Stimulated activated naive CD4-positive, alpha-beta T cell (primary cell): ENCODE results near the gene ZNF362.

Experiments used
- DNase-seq, 6 experiments: peaks; one replicate each; lab custom pipeline; 2025; lab: John Stamatoyannopoulos, UW

The ZNF362 gene

GRCh38 chr1:33327587-33328325, 71.5 kb downstream of the ZNF362 start:
- no peak for DNase-seq

GRCh38 chr1:33328817-33329216, 72.5 kb downstream of the ZNF362 start:
- no peak for DNase-seq

- DNase-seq = no peak
Observed at GRCh38 chr1:33329600-33330305, 73.5 kb downstream of the ZNF362 start.

- no peak for DNase-seq
Observed at GRCh38 chr1:33330361-33330890, 74.1 kb downstream of the ZNF362 start.

- DNase-seq = no peak
Observed at GRCh38 chr1:33330906-33331305, 74.6 kb downstream of the ZNF362 start.

- no peak for DNase-seq
Observed at GRCh38 chr1:33331444-33332356, 75.4 kb downstream of the ZNF362 start.

- DNase-seq = no peak
Observed at GRCh38 chr1:33332357-33332789, 76.1 kb downstream of the ZNF362 start.

- no peak for DNase-seq
Observed at GRCh38 chr1:33332881-33333280, 76.6 kb downstream of the ZNF362 start.

GRCh38 chr1:33334081-33334552, 77.8 kb downstream of the ZNF362 start:
- no peak for DNase-seq

- DNase-seq = no peak
Observed at GRCh38 chr1:33335020-33335419, 78.7 kb downstream of the ZNF362 start.

GRCh38 chr1:33336580-33336979, 80.3 kb downstream of the ZNF362 start:
- DNase-seq = no peak

GRCh38 chr1:33337441-33337840, 81.1 kb downstream of the ZNF362 start:
- DNase-seq = no peak

GRCh38 chr1:33338048-33338439, 81.8 kb downstream of the ZNF362 start:
- no peak for DNase-seq

GRCh38 chr1:33338440-33339211, 82.3 kb downstream of the ZNF362 start:
- no peak for DNase-seq

GRCh38 chr1:33339413-33339812, 83.1 kb downstream of the ZNF362 start:
- no peak for DNase-seq

- no peak for DNase-seq
Observed at GRCh38 chr1:33341190-33341589, 84.9 kb downstream of the ZNF362 start.

- no peak for DNase-seq
Observed at GRCh38 chr1:33342041-33342723, 85.9 kb downstream of the ZNF362 start.

GRCh38 chr1:33343539-33343938, 87.2 kb downstream of the ZNF362 start:
- no peak for DNase-seq

- DNase-seq = no peak
Observed at GRCh38 chr1:33344896-33345560, 88.7 kb downstream of the ZNF362 start.

GRCh38 chr1:33346533-33346926, 90.2 kb downstream of the ZNF362 start:
- no peak for DNase-seq
